SK-N-SH (cell line): ENCODE data around the gene MGST2. TPM values are rescaled to one million over a fixed set of nuclear protein-coding genes. Genes with fewer than 3 reads are reported as not detected.
"Not testable (repeated sequence)": the region's sequence is repeated elsewhere in the genome, so short reads cannot be mapped to it uniquely, and the experiment has no call there.

Source experiments
- CTCF ChIA-PET: fragments of 300-600, 350-600 bp; formaldehyde crosslinking; extraction: SDS; loops from one replicate; lab custom pipeline; 2021; lab: Yijun Ruan, JAX
- POLR2A ChIA-PET: fragments of 350-600 bp; sonication (Branson Sonifier 250); formaldehyde crosslinking; extraction: SDS; loops from one replicate; lab custom pipeline; 2020; ENCODE audit warnings: antibody characterized with exemption, inconsistent platforms; lab: Yijun Ruan, JAX
- DNase-seq: peaks from one replicate; pipeline ENCODE4 v3.0.0; 2012
- H2AFZ ChIP-seq: fragments of 200-600 bp; sonication (generic); 2 replicates; pipeline ENCODE4 v1.8.1; 2016; ENCODE audit warnings: antibody characterized with exemption, mild to moderate bottlenecking, low read depth
- H3F3A ChIP-seq: fragments of 200-600 bp; sonication (generic); replicated peaks from 2 replicates; pipeline ENCODE3; 2016; ENCODE audit warnings: antibody characterized with exemption, mild to moderate bottlenecking; ENCODE audit not compliant: insufficient read depth
- H3K27ac ChIP-seq, 2 experiments: fragments of 200-500 bp in 1 of 2; fragments of 200-600 bp in 1 of 2; sonication (Bioruptor generic) in 1 of 2; sonication (generic), shearing (Covaris generic) in 1 of 2; 2 replicates each; pipeline versions ENCODE4 v1.5.1 to v1.6.1; 2014 to 2016; ENCODE audit warnings: low read depth in 2 of 2, inconsistent platforms in 1 of 2, low read length in 1 of 2, mild to moderate bottlenecking in 1 of 2, mixed read lengths in 1 of 2
- H3K27me3 ChIP-seq: fragments of 200-600 bp; sonication (generic), shearing (Covaris generic); 2 replicates; pipeline ENCODE4 v1.6.1; 2016; ENCODE audit warnings: mixed run types; ENCODE audit not compliant: insufficient read depth
- H3K36me3 ChIP-seq, 2 experiments: fragments of 200-500 bp in 1 of 2; fragments of 200-600 bp in 1 of 2; sonication (Bioruptor generic) in 1 of 2; sonication (generic) in 1 of 2; replicated peaks in 1 of 2; 2 replicates each; pipeline versions ENCODE3 to v1.5.1; 2014 to 2016; ENCODE audit warnings: low read length in 1 of 2, mild to moderate bottlenecking in 1 of 2; ENCODE audit not compliant: insufficient read depth in 2 of 2, control insufficient read depth in 1 of 2
- H3K4me1 ChIP-seq, 2 experiments: fragments of 200-500 bp in 1 of 2; fragments of 200-600 bp in 1 of 2; sonication (Bioruptor generic) in 1 of 2; sonication (generic), shearing (Covaris generic) in 1 of 2; 2 replicates each; pipeline versions ENCODE4 v1.5.1 to v1.6.1; 2014 to 2016; ENCODE audit warnings: low read depth in 1 of 2, low read length in 1 of 2, mixed run types in 1 of 2; ENCODE audit not compliant: insufficient read depth in 2 of 2, control insufficient read depth in 1 of 2
- H3K4me2 ChIP-seq: fragments of 200-600 bp; sonication (generic), shearing (Covaris generic); 2 replicates; pipeline ENCODE4 v1.6.1; 2017; ENCODE audit warnings: mixed run types
- H3K4me3 ChIP-seq, 2 experiments: fragments of 200-500 bp in 1 of 2; fragments of 200-600 bp in 1 of 2; sonication (Bioruptor generic) in 1 of 2; sonication (generic), shearing (Covaris generic) in 1 of 2; 2 replicates each; pipeline versions ENCODE4 v1.5.1 to v1.8.1; 2014 to 2016; ENCODE audit warnings: low read depth in 2 of 2, inconsistent platforms in 1 of 2, low read length in 1 of 2, mild to moderate bottlenecking in 1 of 2, mixed read lengths in 1 of 2, moderate library complexity in 1 of 2
- H3K79me2 ChIP-seq: fragments of 200-600 bp; sonication (generic); 2 replicates; pipeline ENCODE4 v1.8.1; 2017; ENCODE audit warnings: mild to moderate bottlenecking; ENCODE audit not compliant: insufficient read depth
- H3K9ac ChIP-seq: fragments of 200-600 bp; sonication (generic); 2 replicates; pipeline ENCODE4 v1.6.1; 2017; ENCODE audit warnings: mixed run types
- H3K9me2 ChIP-seq: fragments of 200-600 bp; sonication (generic); 2 replicates; pipeline ENCODE4 v1.6.1; 2017; ENCODE audit warnings: mixed run types
- H3K9me3 ChIP-seq: fragments of 200-600 bp; sonication (generic); 2 replicates; pipeline ENCODE4 v1.6.1; 2017; ENCODE audit warnings: mixed run types, mild to moderate bottlenecking, moderate library complexity
- H4K20me1 ChIP-seq: fragments of 200-600 bp; sonication (generic); 2 replicates; pipeline ENCODE4 v1.6.1; 2017; ENCODE audit warnings: mild to moderate bottlenecking, mixed run types; ENCODE audit not compliant: insufficient read depth
- CTCF ChIP-seq: fragments of 200-600 bp; sonication (generic); IDR thresholded peaks from 2 replicates; pipeline ENCODE4 v1.6.1; 2017; ENCODE audit warnings: antibody characterized with exemption, mild to moderate bottlenecking, moderate library complexity
- GABPA ChIP-seq: IDR thresholded peaks from 2 replicates; pipeline ENCODE4 v1.4.0; 2012; ENCODE audit warnings: low read depth, mild to moderate bottlenecking
- MXI1 ChIP-seq: IDR thresholded peaks from 2 replicates; pipeline ENCODE4 v1.6.1; 2012; ENCODE audit warnings: mild to moderate bottlenecking, low read depth, low read length, improper control_type of control experiment
- RAD21 ChIP-seq: IDR thresholded peaks from 2 replicates; pipeline ENCODE4 v1.6.1; 2012; ENCODE audit warnings: mild to moderate bottlenecking, low read length
- RCOR1 ChIP-seq: fragments of 150-350 bp; IDR thresholded peaks from 2 replicates; pipeline ENCODE4 v1.6.1; 2017; ENCODE audit warnings: antibody characterized with exemption, low read length
- SMC3 ChIP-seq: IDR thresholded peaks from 2 replicates; pipeline ENCODE4 v1.6.1; 2012; ENCODE audit warnings: low read depth, low read length, improper control_type of control experiment
- WGBS: methylation state at CpG from one replicate; pipeline ENCODE4 v1.1.6; 2017; ENCODE audit warnings: low lambda C conversion rate; 5-methylcytosine and 5-hydroxymethylcytosine counted together
- polyA plus RNA-seq, 3 experiments: library from polyadenylated mRNA; depleted of rRNA; stranded (reverse); fragments of >200 nt; gene quantifications; 2 replicates each; pipeline ENCODE4 v1.2.3, GENCODE V29; 2012

The MGST2 gene
- polyA plus RNA-seq, 1 of the 3 experiments (the other 2 are of a cell fraction) = 26.5 TPM

GRCh38 chr4:139633661-139634060 lies 32.0 kb upstream of the MGST2 start:
- H3K4me2 ChIP-seq = no peak overlapping the region
- no peak overlapping the region for H3K4me3 ChIP-seq

DNA sequence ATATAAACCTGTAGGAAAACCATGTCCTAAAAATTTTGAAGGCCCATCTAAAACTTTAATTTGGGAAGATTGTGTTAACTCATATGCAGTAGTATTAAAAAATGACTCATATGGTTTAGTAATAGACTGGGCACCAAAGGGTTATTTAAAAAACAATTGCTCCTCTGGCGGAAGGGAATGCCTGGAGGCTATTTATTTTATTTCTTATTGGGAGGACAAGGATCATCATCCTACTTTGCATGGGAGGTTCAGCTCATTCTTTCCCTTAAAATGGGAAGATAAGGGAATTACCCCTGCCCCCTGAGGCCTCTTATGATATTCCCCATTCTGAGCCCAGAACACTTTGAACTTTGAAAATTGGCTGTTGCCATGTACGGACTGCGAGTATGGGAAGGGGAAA lies 29.7 kb upstream of the MGST2 start:
- H3F3A ChIP-seq = no peaks in the 10 kb centered on the region
- no peaks in the 10 kb centered on the region for H3K9me2 ChIP-seq
- H3K4me3 ChIP-seq = no peak overlapping the region
- no peak overlapping the region for H3K4me2 ChIP-seq
- WGBS = 71% methylated on average over 3 of the region's 3 CpGs
- no peak for TF ChIP-seq RCOR1
- TF ChIP-seq RAD21 = no peak
- no peak for TF ChIP-seq MXI1
- H3K36me3 ChIP-seq = no peaks in the 10 kb centered on the region
- no peaks in the 10 kb centered on the region; the same call in 1 of the 2 replicates for H3K9me3 ChIP-seq
- no peaks in the 10 kb centered on the region for H3K4me1 ChIP-seq
- no peak for DNase-seq
- H3K9ac ChIP-seq = no peak overlapping the region
- H4K20me1 ChIP-seq = no peaks in the 10 kb centered on the region
- no peaks in the 10 kb centered on the region for H3K79me2 ChIP-seq
- ChIA-PET POLR2A (no interaction called here), CTCF (interaction anchor here (0.6 to 1.0 kb wide), 2 partner anchors 10 to 15 kb away, joined by 3 to 5 read pairs; no protein-coding TSS in a partner anchor)
- no peaks in the 10 kb centered on the region; the same call in 1 of the 2 replicates for H3K27me3 ChIP-seq
- H2AFZ ChIP-seq = no peak overlapping the region
- H3K27ac ChIP-seq = no peak overlapping the region

More at GRCh38 chr4:139633661-139634060, 32.0 kb upstream of the MGST2 start:
- H3K27ac ChIP-seq = no peak overlapping the region
- H4K20me1 ChIP-seq = no peaks in the 10 kb centered on the region
- no peak overlapping the region for H2AFZ ChIP-seq
- no peak overlapping the region for H3K9ac ChIP-seq
- H3K27me3 ChIP-seq = no peaks in the 10 kb centered on the region; the same call in 1 of the 2 replicates
- TF ChIP-seq CTCF (peak; percentile 42), SMC3 (peak; percentile 21), GABPA (no peak), RAD21 (peak; percentile 57)
- ChIA-PET POLR2A (no interaction called here), CTCF (interaction anchor here (0.7 to 2.4 kb wide), 4 partner anchors 17 to 120 kb away, joined by 3 to 11 read pairs (median 4); no protein-coding TSS in a partner anchor)
- no peaks in the 10 kb centered on the region for H3K4me1 ChIP-seq
- H3K36me3 ChIP-seq = no peaks in the 10 kb centered on the region
- no peaks in the 10 kb centered on the region for H3K79me2 ChIP-seq
- H3F3A ChIP-seq = no peaks in the 10 kb centered on the region
- 73% methylated on average over 11 of the region's 11 CpGs for WGBS
- DNase-seq = no peak
- H3K9me3 ChIP-seq = no peaks in the 10 kb centered on the region; the same call in 1 of the 2 replicates
- no peaks in the 10 kb centered on the region for H3K9me2 ChIP-seq

DNA sequence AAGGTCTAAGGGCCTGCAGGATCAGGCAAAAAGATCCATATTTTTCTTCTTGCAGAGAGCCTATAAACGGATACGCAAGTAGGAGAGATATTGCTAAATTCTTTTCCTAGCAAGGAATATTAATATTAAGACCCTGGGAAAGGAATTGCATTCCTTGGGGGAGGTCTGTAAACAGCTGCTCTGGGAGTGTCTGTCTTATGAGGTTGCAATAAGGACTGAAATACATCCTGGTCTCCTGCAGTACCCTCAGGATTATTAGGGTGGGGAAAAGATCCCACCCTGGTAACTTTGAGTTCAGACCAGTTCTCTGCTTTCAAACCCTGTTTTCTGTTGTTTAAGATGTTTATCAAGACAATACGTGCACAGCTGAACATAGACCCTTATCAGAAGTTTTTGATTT lies 27.3 kb upstream of the MGST2 start:
- H3K9me3 ChIP-seq, H3K4me3 ChIP-seq, POLR2A ChIA-PET, DNase-seq, H2AFZ ChIP-seq, H3K27me3 ChIP-seq, H3K9me2 ChIP-seq, H3K4me2 ChIP-seq, H3F3A ChIP-seq, H3K9ac ChIP-seq, H3K4me1 ChIP-seq, H4K20me1 ChIP-seq, H3K27ac ChIP-seq, H3K79me2 ChIP-seq, H3K36me3 ChIP-seq: not testable (repeated sequence)
- CTCF ChIA-PET = interaction anchor here (2.0 to 3.8 kb wide), 3 partner anchors 13 to 35 kb away, joined by 9 to 24 read pairs (median 10); no protein-coding TSS in a partner anchor
- WGBS = 34% methylated on average over 3 of the region's 3 CpGs
